Left lung (tissue), 10 donors: ENCODE results near the gene LRMDA. TPM values are rescaled to one million over a fixed set of nuclear protein-coding genes. Genes with fewer than 3 reads are reported as not detected.
A peak's percentile ranks its signal among the peaks of the same experiment; 100 is the strongest.

Experiments used
- ATAC-seq: fragments of 200-7000 bp; cut with Tn5 transposase; one replicate; pipeline ENCODE4 v1.9.1; 2020; ENCODE audit warnings: moderate library complexity
- DNase-seq, 4 donors: peaks; one replicate each; pipeline ENCODE4 v3.0.0-alpha.2; 2013 to 2020
- H3K27ac ChIP-seq, 2 donors: fragments of 200-600 bp; sonication (generic) in 1 of 2; one replicate each; pipeline versions ENCODE4 v1.5.0 to v1.8.0; 2020 to 2021
- H3K27me3 ChIP-seq, 2 donors: fragments of 200-600 bp; sonication (generic) in 1 of 2; one replicate each; pipeline versions ENCODE4 v1.5.0 to v1.8.0; 2020 to 2021
- H3K36me3 ChIP-seq, 2 donors: fragments of 200-600 bp; sonication (generic) in 1 of 2; one replicate each; pipeline versions ENCODE4 v1.5.0 to v1.8.0; 2020 to 2021
- H3K4me1 ChIP-seq, 2 donors: fragments of 200-600 bp; one replicate each; pipeline ENCODE4 v1.8.0; 2021
- H3K4me3 ChIP-seq, 2 donors: fragments of 200-600 bp; sonication (generic) in 1 of 2; one replicate each; pipeline versions ENCODE4 v1.5.0 to v1.8.0; 2020 to 2021; ENCODE audit warnings: mild to moderate bottlenecking in 1 of 2
- H3K9me3 ChIP-seq, 2 donors: fragments of 200-600 bp; sonication (generic) in 1 of 2; one replicate each; pipeline versions ENCODE4 v1.5.0 to v1.8.0; 2020 to 2021
- CTCF ChIP-seq, 2 donors: fragments of 200-600 bp; sonication (generic) in 1 of 2; IDR thresholded peaks; one replicate each; pipeline versions ENCODE4 v1.5.0 to v1.8.0; 2021; ENCODE audit warnings: antibody characterized with exemption in 2 of 2
- intact Hi-C, 2 donors: fragments of 100-400 bp; cut with DNase I; formaldehyde crosslinking; loops; one replicate each; pipeline versions ENCODE4 v1.11.2 to v1.14.2; 2022
- polyA plus RNA-seq, 6 donors: library from polyadenylated mRNA; unstranded; fragments of 120-200 nt; gene quantifications; one replicate each; pipeline ENCODE4 v1.2.1, GENCODE V29; 2013; ENCODE audit not compliant: insufficient read length in 6 of 6
- total RNA-seq, 2 donors: library from RNA; stranded (reverse); fragmentation: NEBNext Ultra II Directional; extraction: Animal tissue kit (Norgen Biotek cat#: 25700); gene quantifications; one replicate each; pipeline ENCODE4 v1.2.1, GENCODE V29; 2021
- donor health status: DM: no; HTN: yes; CAD: no.
- donor health status: DM: no; HTN: no; CAD: no.

The LRMDA gene
- total and polyA plus RNA-seq, 8 donors: 13.9 to 23.6 (median 18.7) TPM

GRCh38 chr10:75770626-75771081 is 339.2 kb downstream of the LRMDA start:
- DNase-seq (no peak), ATAC-seq (no peak)
- Histone ChIP-seq H3K9me3 (no peaks in the 10 kb centered on the region), H3K4me3 (no peak overlapping the region), H3K4me1 (peaks cover 13 to 24% of the 10 kb centered on the region in 2 donors), H3K27me3 (no peaks in the 10 kb centered on the region), H3K36me3 (no peaks in the 10 kb centered on the region), H3K27ac (no peak overlapping the region)
- TF ChIP-seq CTCF (IDR thresholded peaks at IDR 0.05): no peak
- intact Hi-C loops: loop anchor here in 1 of 2 donors (5.0 kb wide), 1 partner anchor 108 kb away; no protein-coding TSS in a partner anchor

- intact Hi-C loops: loop anchor here in 1 of 2 donors (5.0 kb wide), 1 partner anchor 109 kb away; no protein-coding TSS in a partner anchor
- Histone ChIP-seq H3K27me3 (no peaks in the 10 kb centered on the region), H3K4me1 (peaks cover 13 to 26% of the 10 kb centered on the region in 2 donors), H3K9me3 (no peaks in the 10 kb centered on the region), H3K4me3 (peak overlapping the region in 1 of 2 donors; percentile 30), H3K27ac (peak overlapping the region; percentile 70 to 73), H3K36me3 (no peaks in the 10 kb centered on the region)
- no peak for TF ChIP-seq CTCF (IDR thresholded peaks at IDR 0.05)
- DNase-seq: no peak
- ATAC-seq: peak; percentile 52
Observed at GRCh38 chr10:75771606-75772005, 340.2 kb downstream of the LRMDA start.

- H3K27ac ChIP-seq: peak overlapping the region; percentile 70 to 73
Observed at GRCh38 chr10:75772153-75772887, 340.9 kb downstream of the LRMDA start.

GRCh38 chr10:75773231-75773780 is 341.9 kb downstream of the LRMDA start:
- peak overlapping the region; percentile 70 to 73 for H3K27ac ChIP-seq
- peaks cover 13 to 32% of the 10 kb centered on the region in 2 donors for H3K4me1 ChIP-seq

More at GRCh38 chr10:75772153-75772887, 340.9 kb downstream of the LRMDA start:
- intact Hi-C loops: loop anchor here in 1 of 2 donors (5.0 kb wide), 1 partner anchor 110 kb away; no protein-coding TSS in a partner anchor
- Histone ChIP-seq H3K4me1 (peaks cover 13 to 32% of the 10 kb centered on the region in 2 donors), H3K36me3 (no peaks in the 10 kb centered on the region), H3K9me3 (no peaks in the 10 kb centered on the region), H3K4me3 (peak overlapping the region; percentile 14 to 30), H3K27me3 (no peaks in the 10 kb centered on the region)
- TF ChIP-seq CTCF (IDR thresholded peaks at IDR 0.05): no peak
- DNase-seq (peak in 2 of 4 donors; percentile 36 to 53), ATAC-seq (peak; percentile 36)

More at GRCh38 chr10:75773231-75773780, 341.9 kb downstream of the LRMDA start:
- Histone ChIP-seq H3K27me3 (no peaks in the 10 kb centered on the region), H3K9me3 (no peaks in the 10 kb centered on the region), H3K36me3 (no peaks in the 10 kb centered on the region), H3K4me3 (no peak overlapping the region)
- DNase-seq: no peak
- intact Hi-C loops: loop anchor here in 1 of 2 donors (5.0 kb wide), 1 partner anchor 111 kb away; no protein-coding TSS in a partner anchor
- no peak for TF ChIP-seq CTCF (IDR thresholded peaks at IDR 0.05)
- peak; percentile 60 for ATAC-seq
